ENCODE data around the gene B4GALT2. TPM values are rescaled to one million over a fixed set of nuclear protein-coding genes. Genes with fewer than 3 reads are reported as not detected.
A peak's percentile ranks its signal among the peaks of the same experiment; 100 is the strongest.

The B4GALT2 gene
- total and polyA plus RNA-seq, 10 of the 15 experiments (the other 5 are each of a cell fraction or from before 2014, with no cell fraction given), result 0.98 to 61.0 (median 23.4) TPM

GRCh38 chr1:44036409-44037139 lies 57.6 kb downstream of the B4GALT2 start:
- Histone ChIP-seq H3K9ac (ENCODE audit: control insufficient read depth, insufficient read depth, low read length) (no peak overlapping the region), H3K27me3 (replicated peaks in 1 of 2; ENCODE audit: control insufficient read depth in 2 of 2, insufficient read depth in 2 of 2, low read length in 1 of 2) (no peaks in the 10 kb centered on the region), H3K36me3 (ENCODE audit: control insufficient read depth in 2 of 2, insufficient read depth in 2 of 2, low read length in 1 of 2) (no peaks in the 10 kb centered on the region), H3K27ac (ENCODE audit: control insufficient read depth, insufficient read depth) (no peak overlapping the region), H3K4me2 (ENCODE audit: control insufficient read depth, insufficient read depth) (no peak overlapping the region), H3K4me3 (no peak overlapping the region), H3K4me1 (ENCODE audit: control insufficient read depth, insufficient read depth, low read length) (peaks cover 9% of the 10 kb centered on the region; the same call in 1 of the 2 replicates), H2AFZ (ENCODE audit: control insufficient read depth, low read depth, low read length) (no peak overlapping the region), H3K9me3 (replicated peaks; ENCODE audit: control insufficient read depth, insufficient read depth, low read length) (no peaks in the 10 kb centered on the region), H4K20me1 (ENCODE audit: control insufficient read depth, insufficient read depth) (no peaks in the 10 kb centered on the region), H3K79me2 (ENCODE audit: control insufficient read depth, insufficient read depth, low read length) (no peaks in the 10 kb centered on the region)
- intact Hi-C loops (cut with micrococcal nuclease; ENCODE audit: unreplicated experiment) (loop anchor here (1.0 to 5.0 kb wide), 4 partner anchors 31 to 507 kb away; partner anchors contain the start of gene IPO13), in situ Hi-C loops (cut with MboI) (loop anchor here (10.0 kb wide), 1 partner anchor 272 kb away; no protein-coding TSS in a partner anchor)
- ChIA-PET CTCF (interaction anchor here (0.6 to 8.9 kb wide), 28 partner anchors 10 to 797 kb away, joined by 3 to 167 read pairs (median 4); partner anchors contain the start of gene DPH2), POLR2A (interaction anchor here (0.8 kb wide), 1 partner anchor 274 kb away, joined by 3 read pairs; no protein-coding TSS in a partner anchor), SMC1A (ENCODE audit: uncharacterized antibody, unreplicated experiment) (interaction anchor here (0.6 to 3.4 kb wide), 14 partner anchors 10 to 558 kb away, joined by 3 to 37 read pairs (median 4); no protein-coding TSS in a partner anchor), RAD21 (ENCODE audit: unreplicated experiment) (interaction anchor here (0.8 to 4.5 kb wide), 10 partner anchors 9 to 273 kb away, joined by 3 to 39 read pairs (median 4); partner anchors contain the start of gene IPO13)
- DNase-seq (ENCODE audit: low read depth, low spot score) (no peak), FAIRE-seq (peak; percentile 96), ATAC-seq (peak; percentile 92)
- whole genome bisulfite sequencing (ENCODE audit: insufficient coverage, insufficient replicate concordance, low lambda C conversion rate, missing lambda C conversion rate), result 14% methylated on average over 6 of the region's 6 CpGs
- TF ChIP-seq RAD21 (IDR thresholded peaks at IDR 0.05; ENCODE audit: insufficient read depth, low read depth, low read length) (peak; percentile 83), CHD4 (IDR thresholded peaks at IDR 0.05) (no peak), TCF12 (IDR thresholded peaks at IDR 0.05; ENCODE audit: low read depth, low read length) (0 out of 2 replicates have a peak, but pooled peaks have one; percentile 16), SMC3 (IDR thresholded peaks at IDR 0.05; ENCODE audit: borderline replicate concordance, low read length) (peak; percentile 96), POLR2A (IDR thresholded peaks at IDR 0.05; ENCODE audit: low read depth, low read length) (no peak)
- TF ChIP-seq, protein P1, sequence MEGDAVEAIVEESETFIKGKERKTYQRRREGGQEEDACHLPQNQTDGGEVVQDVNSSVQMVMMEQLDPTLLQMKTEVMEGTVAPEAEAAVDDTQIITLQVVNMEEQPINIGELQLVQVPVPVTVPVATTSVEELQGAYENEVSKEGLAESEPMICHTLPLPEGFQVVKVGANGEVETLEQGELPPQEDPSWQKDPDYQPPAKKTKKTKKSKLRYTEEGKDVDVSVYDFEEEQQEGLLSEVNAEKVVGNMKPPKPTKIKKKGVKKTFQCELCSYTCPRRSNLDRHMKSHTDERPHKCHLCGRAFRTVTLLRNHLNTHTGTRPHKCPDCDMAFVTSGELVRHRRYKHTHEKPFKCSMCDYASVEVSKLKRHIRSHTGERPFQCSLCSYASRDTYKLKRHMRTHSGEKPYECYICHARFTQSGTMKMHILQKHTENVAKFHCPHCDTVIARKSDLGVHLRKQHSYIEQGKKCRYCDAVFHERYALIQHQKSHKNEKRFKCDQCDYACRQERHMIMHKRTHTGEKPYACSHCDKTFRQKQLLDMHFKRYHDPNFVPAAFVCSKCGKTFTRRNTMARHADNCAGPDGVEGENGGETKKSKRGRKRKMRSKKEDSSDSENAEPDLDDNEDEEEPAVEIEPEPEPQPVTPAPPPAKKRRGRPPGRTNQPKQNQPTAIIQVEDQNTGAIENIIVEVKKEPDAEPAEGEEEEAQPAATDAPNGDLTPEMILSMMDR (IDR thresholded peaks at IDR 0.05 in 2 of 3, conservative IDR thresholded peaks at IDR 0.05 in 1 of 3; ENCODE audit: control insufficient read depth in 2 of 3, extremely low read depth in 1 of 3, insufficient read depth in 1 of 3, low read depth in 3 of 3, low read length in 3 of 3), result peak; percentile 91 to 96 (median 95)
- no TSS peak for BruUV-seq (replicated peaks)

All from GM12878 (cell line).